ENCODE data around the gene OLFM1.
A peak's percentile ranks its signal among the peaks of the same experiment; 100 is the strongest.
"Not testable (repeated sequence)": the region's sequence is repeated elsewhere in the genome, so short reads cannot be mapped to it uniquely, and the experiment has no call there.

OLFM1 gene

GRCh38 chr9:135156525-135157510, 69.3 kb downstream of the OLFM1 start:
- DNase-seq, result peak; percentile 17

- no peak for DNase-seq
These were observed 70.5 kb downstream of the OLFM1 start for GRCh38 chr9:135157856-135158563.

- no peak for DNase-seq
These were observed 71.1 kb downstream of the OLFM1 start for GRCh38 chr9:135158564-135158937.

- DNase-seq, result no peak
These were observed 72.3 kb downstream of the OLFM1 start for GRCh38 chr9:135159801-135160200.

- no peak for DNase-seq
These were observed 73.4 kb downstream of the OLFM1 start for GRCh38 chr9:135160862-135161261.

GRCh38 chr9:135162599-135162998, 75.1 kb downstream of the OLFM1 start:
- not testable (repeated sequence) for DNase-seq

GRCh38 chr9:135163023-135163780, 75.7 kb downstream of the OLFM1 start:
- DNase-seq, result no peak

- no peak for DNase-seq
These were observed 76.6 kb downstream of the OLFM1 start for GRCh38 chr9:135164036-135164435.

- DNase-seq, result no peak
These were observed 77.7 kb downstream of the OLFM1 start for GRCh38 chr9:135165003-135165711.

- no peak for DNase-seq
These were observed 78.5 kb downstream of the OLFM1 start for GRCh38 chr9:135165756-135166519.

- DNase-seq, result no peak
These were observed 79.1 kb downstream of the OLFM1 start for GRCh38 chr9:135166565-135166964.

- no peak for DNase-seq
These were observed 79.9 kb downstream of the OLFM1 start for GRCh38 chr9:135167356-135167755.

GRCh38 chr9:135167849-135168655, 80.6 kb downstream of the OLFM1 start:
- no peak for DNase-seq

GRCh38 chr9:135169709-135170226, 82.3 kb downstream of the OLFM1 start:
- DNase-seq, result no peak

- DNase-seq, result no peak
These were observed 83.1 kb downstream of the OLFM1 start for GRCh38 chr9:135170535-135170934.

Measured in fibroblast of upper back skin (primary cell).